Mesendoderm (in vitro differentiated cells): Measurements from ENCODE around the gene ATG7.

Experiments used
- DNase-seq: peaks from one replicate; pipeline ENCODE4 v3.0.0; 2013
- H2AK5ac ChIP-seq: 2 replicates; pipeline ENCODE4 v1.6.1; 2013; ENCODE audit warnings: low read length, inconsistent platforms
- H2BK120ac ChIP-seq: 2 replicates; pipeline ENCODE4 v1.6.1; 2013; ENCODE audit warnings: low read depth, mild to moderate bottlenecking, low read length, moderate library complexity, mixed read lengths
- H2BK15ac ChIP-seq: replicated peaks from 2 replicates; pipeline ENCODE4 v1.6.1; 2013; ENCODE audit warnings: low read depth, mild to moderate bottlenecking, moderate library complexity
- H2BK5ac ChIP-seq: 2 replicates; pipeline ENCODE4 v1.6.1; 2013; ENCODE audit warnings: low read length, inconsistent platforms
- H3K18ac ChIP-seq: 2 replicates; pipeline ENCODE4 v1.6.1; 2013; ENCODE audit warnings: mild to moderate bottlenecking, low read length, mixed read lengths
- H3K23ac ChIP-seq: one replicate; pipeline ENCODE4 v1.6.1; 2013; ENCODE audit warnings: low read length
- H3K27ac ChIP-seq: 2 replicates; pipeline ENCODE4 v1.5.1; 2013; ENCODE audit warnings: low read depth, mild to moderate bottlenecking, inconsistent platforms, low read length, moderate library complexity
- H3K27me3 ChIP-seq: 2 replicates; pipeline ENCODE4 v1.6.1; 2013; ENCODE audit warnings: low read length, control low read depth, mild to moderate bottlenecking, inconsistent platforms; ENCODE audit not compliant: insufficient read depth, poor library complexity
- H3K36me3 ChIP-seq: 2 replicates; pipeline ENCODE4 v1.6.1; 2013; ENCODE audit warnings: low read length, inconsistent platforms; ENCODE audit not compliant: control insufficient read depth, insufficient read depth
- H3K4ac ChIP-seq: one replicate; pipeline ENCODE4 v1.6.1; 2013; ENCODE audit warnings: low read depth, mild to moderate bottlenecking, low read length, moderate library complexity
- H3K4me1 ChIP-seq: 2 replicates; pipeline ENCODE4 v1.6.1; 2013; ENCODE audit warnings: low read depth, low read length, inconsistent platforms; ENCODE audit not compliant: control insufficient read depth
- H3K4me2 ChIP-seq: 2 replicates; pipeline ENCODE4 v1.6.1; 2013; ENCODE audit warnings: low read length
- H3K4me3 ChIP-seq: 2 replicates; pipeline ENCODE4 v1.5.1; 2013; ENCODE audit warnings: mild to moderate bottlenecking, low read length
- H3K56ac ChIP-seq: one replicate; pipeline ENCODE4 v1.6.1; 2013; ENCODE audit warnings: low read length
- H3K79me1 ChIP-seq: 2 replicates; pipeline ENCODE4 v1.6.1; 2013; ENCODE audit warnings: low read length, inconsistent platforms
- H3K79me2 ChIP-seq: 2 replicates; pipeline ENCODE4 v1.6.1; 2013; ENCODE audit warnings: mild to moderate bottlenecking, low read length; ENCODE audit not compliant: control insufficient read depth, insufficient read depth
- H3K9ac ChIP-seq: 2 replicates; pipeline ENCODE4 v1.6.1; 2013; ENCODE audit warnings: low read length, inconsistent platforms
- H4K5ac ChIP-seq: one replicate; pipeline ENCODE4 v1.6.1; 2013; ENCODE audit warnings: low read length
- H4K8ac ChIP-seq: one replicate; pipeline ENCODE4 v1.6.1; 2013; ENCODE audit warnings: low read depth, mild to moderate bottlenecking, control low read depth, low read length, moderate library complexity
- WGBS: extraction: QIAGEN DNeasy Blood & Tissue Kit; methylation state at CpG from one replicate; pipeline ENCODE4 v1.1.7; 2013; ENCODE audit warnings: low lambda C conversion rate, missing lambda C conversion rate; ENCODE audit not compliant: insufficient coverage; ENCODE audit errors: extremely low coverage; 5-methylcytosine and 5-hydroxymethylcytosine counted together

The ATG7 gene

GRCh38 chr3:11563159-11563864 is 291.1 kb downstream of the ATG7 start:
- Histone ChIP-seq H3K79me1 (peaks cover 17% of the 10 kb centered on the region), H3K4me3 (no peak overlapping the region), H3K4ac (no peak overlapping the region), H3K4me1 (no peaks in the 10 kb centered on the region), H3K56ac (no peak overlapping the region), H3K18ac (no peak overlapping the region), H3K27ac (no peak overlapping the region), H3K9ac (no peak overlapping the region), H3K27me3 (no peaks in the 10 kb centered on the region), H2BK120ac (no peak overlapping the region), H2BK5ac (no peak overlapping the region), H3K36me3 (no peaks in the 10 kb centered on the region), H2BK15ac (no peak overlapping the region), H4K8ac (no peak overlapping the region), H4K5ac (no peak overlapping the region), H3K79me2 (peaks cover 13% of the 10 kb centered on the region), H3K4me2 (no peak overlapping the region), H2AK5ac (no peak overlapping the region), H3K23ac (no peak overlapping the region)
- DNase-seq, result no peak
- WGBS, result no CpG with 5 or more reads among the region's 16 CpGs

- H3K23ac ChIP-seq, result no peak overlapping the region
- H3K4me1 ChIP-seq, result no peaks in the 10 kb centered on the region
- peaks cover 13% of the 10 kb centered on the region for H3K79me2 ChIP-seq
- no peak overlapping the region for H4K8ac ChIP-seq
- H2BK120ac ChIP-seq, result no peak overlapping the region
- no peak overlapping the region for H2AK5ac ChIP-seq
- no peak overlapping the region for H2BK15ac ChIP-seq
- H4K5ac ChIP-seq, result no peak overlapping the region
- no peak overlapping the region for H3K27ac ChIP-seq
- no peaks in the 10 kb centered on the region for H3K36me3 ChIP-seq
- peaks cover 18% of the 10 kb centered on the region for H3K79me1 ChIP-seq
- DNase-seq, result no peak
- H3K56ac ChIP-seq, result no peak overlapping the region
- H2BK5ac ChIP-seq, result no peak overlapping the region
- no peak overlapping the region for H3K4me2 ChIP-seq
- no peak overlapping the region for H3K9ac ChIP-seq
- H3K4me3 ChIP-seq, result no peak overlapping the region
- no CpG with 5 or more reads among the region's 7 CpGs for WGBS
- no peak overlapping the region for H3K18ac ChIP-seq
- H3K4ac ChIP-seq, result no peak overlapping the region
- no peaks in the 10 kb centered on the region for H3K27me3 ChIP-seq
Observed at GRCh38 chr3:11563865-11564185, 291.6 kb downstream of the ATG7 start.

DNA sequence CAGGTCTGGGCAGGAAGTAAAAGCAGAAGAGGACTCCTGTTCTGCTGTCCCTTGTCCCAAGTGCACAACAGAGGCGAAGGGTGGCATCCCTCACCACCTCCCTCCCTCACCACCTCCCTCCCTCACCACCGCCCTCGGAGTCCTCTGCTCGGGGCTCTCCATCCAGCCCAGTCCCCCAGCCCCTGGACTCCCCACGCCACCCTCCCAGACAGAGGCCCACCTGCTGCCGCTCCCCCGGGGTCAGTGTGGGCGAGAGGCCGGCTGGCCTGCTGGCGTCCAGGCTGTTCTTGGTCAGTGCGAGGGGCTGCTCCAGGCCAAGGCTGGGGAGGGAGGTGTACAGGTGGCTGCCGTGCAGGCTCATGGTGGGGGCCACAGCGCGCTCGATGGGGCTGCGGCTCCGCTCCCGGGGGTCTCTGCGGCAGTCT is 292.4 kb downstream of the ATG7 start:
- no peaks in the 10 kb centered on the region for H3K36me3 ChIP-seq
- no CpG with 5 or more reads among the region's 19 CpGs for WGBS

GRCh38 chr3:11565072-11565471 is 292.9 kb downstream of the ATG7 start:
- WGBS, result no CpG with 5 or more reads among the region's 16 CpGs
- H3K36me3 ChIP-seq, result no peaks in the 10 kb centered on the region

More for the DNA sequence above, 292.4 kb downstream of the ATG7 start:
- H4K8ac ChIP-seq, result no peak overlapping the region
- no peak overlapping the region for H3K4me2 ChIP-seq
- no peak overlapping the region for H2BK5ac ChIP-seq
- H3K56ac ChIP-seq, result no peak overlapping the region
- H3K4ac ChIP-seq, result no peak overlapping the region
- H3K27me3 ChIP-seq, result no peaks in the 10 kb centered on the region
- peaks cover 15% of the 10 kb centered on the region for H3K79me2 ChIP-seq
- H3K4me1 ChIP-seq, result no peaks in the 10 kb centered on the region
- no peak overlapping the region for H3K18ac ChIP-seq
- no peak overlapping the region for H4K5ac ChIP-seq
- H3K9ac ChIP-seq, result no peak overlapping the region
- H2BK120ac ChIP-seq, result no peak overlapping the region
- H2BK15ac ChIP-seq, result no peak overlapping the region
- no peak overlapping the region for H3K23ac ChIP-seq
- peaks cover 19% of the 10 kb centered on the region for H3K79me1 ChIP-seq
- no peak overlapping the region for H3K4me3 ChIP-seq
- no peak overlapping the region for H2AK5ac ChIP-seq
- DNase-seq, result no peak
- H3K27ac ChIP-seq, result no peak overlapping the region

DNA sequence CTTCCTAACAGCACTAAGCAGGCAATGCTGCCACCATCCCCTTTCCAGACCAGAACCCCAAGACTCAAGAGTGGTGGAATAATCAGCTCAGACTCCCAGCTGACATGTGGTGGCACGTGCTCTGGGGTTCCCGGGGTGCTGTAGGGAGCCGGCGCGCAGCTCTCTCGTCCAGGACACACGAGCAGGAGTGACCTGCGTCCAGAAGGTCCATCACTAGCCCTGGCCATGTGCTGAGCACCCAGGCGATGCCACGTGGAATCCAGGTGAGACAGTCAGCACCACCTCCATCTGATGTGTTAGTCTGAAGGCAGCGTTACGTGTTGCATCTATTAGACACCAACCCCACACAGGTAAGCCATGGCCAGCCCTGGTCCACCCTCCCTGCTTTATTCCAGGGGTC is 293.3 kb downstream of the ATG7 start:
- H2BK15ac ChIP-seq, result no peak overlapping the region
- peaks cover 17% of the 10 kb centered on the region for H3K79me2 ChIP-seq
- H3K27me3 ChIP-seq, result no peaks in the 10 kb centered on the region
- H3K18ac ChIP-seq, result no peak overlapping the region
- no peaks in the 10 kb centered on the region for H3K36me3 ChIP-seq
- H2AK5ac ChIP-seq, result no peak overlapping the region
- H2BK5ac ChIP-seq, result no peak overlapping the region
- no peak overlapping the region for H3K4ac ChIP-seq
- H2BK120ac ChIP-seq, result no peak overlapping the region
- peaks cover 24% of the 10 kb centered on the region for H3K79me1 ChIP-seq
- H3K4me3 ChIP-seq, result no peak overlapping the region
- no peak overlapping the region for H4K8ac ChIP-seq
- no peak overlapping the region for H3K23ac ChIP-seq
- H3K4me1 ChIP-seq, result no peaks in the 10 kb centered on the region
- DNase-seq, result no peak
- no peak overlapping the region for H3K9ac ChIP-seq
- H3K27ac ChIP-seq, result no peak overlapping the region
- H4K5ac ChIP-seq, result no peak overlapping the region
- no peak overlapping the region for H3K56ac ChIP-seq
- WGBS, result no CpG with 5 or more reads among the region's 12 CpGs
- no peak overlapping the region for H3K4me2 ChIP-seq

More at GRCh38 chr3:11565072-11565471, 292.9 kb downstream of the ATG7 start:
- peaks cover 21% of the 10 kb centered on the region for H3K79me1 ChIP-seq
- H2BK5ac ChIP-seq, result no peak overlapping the region
- no peak overlapping the region for H4K5ac ChIP-seq
- no peak overlapping the region for H3K27ac ChIP-seq
- H3K4me1 ChIP-seq, result no peaks in the 10 kb centered on the region
- H3K56ac ChIP-seq, result no peak overlapping the region
- H2BK15ac ChIP-seq, result no peak overlapping the region
- no peak overlapping the region for H3K4me2 ChIP-seq
- no peak overlapping the region for H3K23ac ChIP-seq
- H3K18ac ChIP-seq, result no peak overlapping the region
- no peak for DNase-seq
- peaks cover 16% of the 10 kb centered on the region for H3K79me2 ChIP-seq
- H3K9ac ChIP-seq, result no peak overlapping the region
- H2BK120ac ChIP-seq, result no peak overlapping the region
- H3K27me3 ChIP-seq, result no peaks in the 10 kb centered on the region
- H3K4ac ChIP-seq, result no peak overlapping the region
- H2AK5ac ChIP-seq, result no peak overlapping the region
- H3K4me3 ChIP-seq, result no peak overlapping the region
- no peak overlapping the region for H4K8ac ChIP-seq

- Histone ChIP-seq H3K4me2 (no peak overlapping the region), H3K79me1 (peaks cover 24% of the 10 kb centered on the region), H3K18ac (no peak overlapping the region), H3K4me3 (no peak overlapping the region), H3K56ac (no peak overlapping the region), H4K8ac (no peak overlapping the region), H2AK5ac (no peak overlapping the region), H3K27ac (no peak overlapping the region), H4K5ac (no peak overlapping the region), H3K4ac (no peak overlapping the region), H2BK120ac (no peak overlapping the region), H3K27me3 (no peaks in the 10 kb centered on the region), H3K36me3 (no peaks in the 10 kb centered on the region), H3K79me2 (peaks cover 17% of the 10 kb centered on the region), H2BK5ac (no peak overlapping the region), H3K9ac (no peak overlapping the region), H2BK15ac (no peak overlapping the region), H3K23ac (no peak overlapping the region), H3K4me1 (no peaks in the 10 kb centered on the region)
- no CpG with 5 or more reads among the region's 9 CpGs for WGBS
- no peak for DNase-seq
Observed at GRCh38 chr3:11565932-11566331, 293.7 kb downstream of the ATG7 start.
